Body of pancreas (tissue), 4 donors: ENCODE data around the gene DIMT1.

ENCODE experiments used
- POLR2A ChIP-seq, 3 donors: fragments of 450-650 bp; IDR thresholded peaks; one replicate each; pipeline ENCODE4 v1.6.1; 2016; ENCODE audit warnings: antibody characterized with exemption in 3 of 3, mild to moderate bottlenecking in 2 of 3
- TF ChIP-seq, protein P1 (sequence below), 7 experiments: fragments of 450-650 bp in 4 of 7; fragments of 200-600 bp in 3 of 7; sonication (generic) in 3 of 7; IDR thresholded peaks; one replicate each; pipeline ENCODE4 v1.5.1; 2016 to 2019; ENCODE audit warnings: antibody characterized with exemption in 7 of 7

DNA sequence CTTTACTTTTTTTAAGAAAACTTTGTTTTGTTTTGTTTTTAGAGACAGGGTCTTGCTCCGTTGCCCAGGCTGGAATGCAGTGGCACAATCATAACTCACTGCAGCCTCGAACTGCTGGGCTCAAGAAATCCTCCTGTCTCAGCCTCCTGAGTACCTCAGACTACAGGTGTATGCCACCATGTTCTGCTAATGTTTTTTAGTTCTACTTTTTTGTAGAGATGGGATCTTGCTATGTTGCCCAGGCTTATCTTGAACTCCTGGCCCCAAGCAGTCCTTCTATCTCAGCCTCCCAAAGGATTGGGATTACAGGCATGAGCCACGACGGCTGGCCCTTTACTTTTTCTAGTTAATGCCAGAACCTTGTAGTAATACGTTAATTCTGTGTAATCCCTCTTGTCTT, 44.8 kb upstream of the DIMT1 start:
- TF ChIP-seq, protein P1, sequence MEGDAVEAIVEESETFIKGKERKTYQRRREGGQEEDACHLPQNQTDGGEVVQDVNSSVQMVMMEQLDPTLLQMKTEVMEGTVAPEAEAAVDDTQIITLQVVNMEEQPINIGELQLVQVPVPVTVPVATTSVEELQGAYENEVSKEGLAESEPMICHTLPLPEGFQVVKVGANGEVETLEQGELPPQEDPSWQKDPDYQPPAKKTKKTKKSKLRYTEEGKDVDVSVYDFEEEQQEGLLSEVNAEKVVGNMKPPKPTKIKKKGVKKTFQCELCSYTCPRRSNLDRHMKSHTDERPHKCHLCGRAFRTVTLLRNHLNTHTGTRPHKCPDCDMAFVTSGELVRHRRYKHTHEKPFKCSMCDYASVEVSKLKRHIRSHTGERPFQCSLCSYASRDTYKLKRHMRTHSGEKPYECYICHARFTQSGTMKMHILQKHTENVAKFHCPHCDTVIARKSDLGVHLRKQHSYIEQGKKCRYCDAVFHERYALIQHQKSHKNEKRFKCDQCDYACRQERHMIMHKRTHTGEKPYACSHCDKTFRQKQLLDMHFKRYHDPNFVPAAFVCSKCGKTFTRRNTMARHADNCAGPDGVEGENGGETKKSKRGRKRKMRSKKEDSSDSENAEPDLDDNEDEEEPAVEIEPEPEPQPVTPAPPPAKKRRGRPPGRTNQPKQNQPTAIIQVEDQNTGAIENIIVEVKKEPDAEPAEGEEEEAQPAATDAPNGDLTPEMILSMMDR (IDR thresholded peaks at IDR 0.05), result no peak
- TF ChIP-seq POLR2A (IDR thresholded peaks at IDR 0.05), result no peak
